Astrocyte of the cerebellum (primary cell): ENCODE results near the gene NRP1.

Source experiments
- DNase-seq: peaks from one replicate; pipeline ENCODE4 v3.0.0-alpha.2; 2011; ENCODE audit warnings: low read depth
- H3K4me3 ChIP-seq: 2 replicates; pipeline ENCODE4 v1.5.1; 2011; ENCODE audit warnings: mild to moderate bottlenecking, low read depth, low read length, moderate library complexity
- CTCF ChIP-seq: IDR thresholded peaks from 2 replicates; pipeline ENCODE4 v1.5.1; 2012; ENCODE audit warnings: low read length, low read depth, moderate library complexity, mild to moderate bottlenecking; ENCODE audit errors: missing control alignments
- in situ Hi-C: cut with HindIII; loops from 2 replicates; pipeline ENCODE4 v1.10.0; 2017; ENCODE audit warnings: low sequenced_read_pairs

The NRP1 gene

GRCh38 chr10:33235951-33236350 is 98.5 kb downstream of the NRP1 start:
- no peak for TF ChIP-seq CTCF
- in situ Hi-C loops, result no loop called here
- DNase-seq, result no peak
- H3K4me3 ChIP-seq, result no peak overlapping the region

DNA sequence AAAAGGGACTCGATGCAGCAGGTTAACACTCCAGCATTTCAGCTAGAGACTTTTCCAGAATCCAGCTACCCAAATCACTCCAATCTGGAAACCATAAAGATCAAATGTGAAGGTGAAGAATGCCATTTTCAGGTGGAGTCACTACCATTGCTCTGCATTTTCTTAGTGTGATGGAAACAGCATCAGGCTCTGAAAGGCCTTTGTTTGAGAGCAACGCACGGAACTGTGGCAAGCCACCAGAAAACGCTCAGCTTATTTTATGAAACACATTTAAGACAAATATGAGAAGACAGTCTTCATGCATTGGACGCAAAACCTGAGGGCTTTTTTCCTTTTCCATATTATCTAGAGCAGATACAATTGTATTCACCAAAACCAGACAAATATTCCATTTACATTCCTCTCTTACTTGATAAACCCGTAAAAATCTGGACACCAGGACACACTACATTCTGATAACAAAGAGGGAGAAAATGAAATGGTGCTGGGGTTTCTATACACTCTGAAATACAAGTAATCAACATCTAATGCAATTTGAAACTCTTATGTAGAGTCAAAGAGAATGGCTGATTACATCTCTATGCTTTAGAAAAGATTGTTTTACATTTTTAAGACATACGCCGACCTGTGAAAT is 99.1 kb downstream of the NRP1 start:
- H3K4me3 ChIP-seq, result no peak overlapping the region
- DNase-seq, result no peak
- TF ChIP-seq CTCF, result no peak
- in situ Hi-C loops, result no loop called here

DNA sequence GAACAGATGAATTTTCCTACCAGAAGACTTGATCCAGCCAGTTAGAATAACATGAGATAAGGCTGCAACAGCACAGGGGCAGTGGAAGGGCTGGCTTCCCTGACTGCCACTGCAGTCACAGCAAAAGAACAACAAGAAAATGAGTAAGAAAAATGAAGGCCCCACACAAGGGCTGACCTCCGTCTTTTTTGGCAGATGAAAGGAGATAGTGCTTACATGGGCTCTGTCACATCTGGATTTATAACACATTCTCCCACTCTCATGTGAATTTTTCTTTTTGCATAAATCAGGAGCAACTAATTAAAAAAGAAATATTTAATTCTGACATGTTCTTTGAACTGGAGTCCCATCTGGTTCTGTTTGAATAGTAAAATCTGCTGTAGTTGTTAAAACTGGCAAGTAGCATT is 99.6 kb downstream of the NRP1 start:
- in situ Hi-C loops, result no loop called here
- H3K4me3 ChIP-seq, result no peak overlapping the region
- TF ChIP-seq CTCF, result no peak
- no peak for DNase-seq

GRCh38 chr10:33233635-33234034 is 100.8 kb downstream of the NRP1 start:
- no peak for DNase-seq
- no peak for TF ChIP-seq CTCF
- H3K4me3 ChIP-seq, result no peak overlapping the region
- in situ Hi-C loops, result no loop called here

DNA sequence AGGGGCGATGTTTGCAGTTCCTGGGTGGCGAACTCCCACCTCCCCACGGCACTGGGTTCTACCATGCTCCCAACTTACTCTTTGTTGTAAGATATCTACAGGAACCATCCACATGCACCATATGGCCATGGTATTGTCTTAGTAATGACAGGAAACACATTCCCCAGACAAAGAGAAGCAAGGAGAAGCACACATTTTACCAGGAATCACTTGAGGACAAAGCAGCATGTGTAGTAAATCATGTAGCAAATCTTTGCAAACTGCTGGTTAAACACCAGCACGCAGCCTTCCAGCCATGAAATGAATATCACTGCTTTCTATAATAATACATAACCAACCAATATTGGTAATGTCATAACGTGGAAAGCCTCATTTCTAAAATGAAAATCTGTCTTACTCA is 101.2 kb downstream of the NRP1 start:
- no peak for TF ChIP-seq CTCF
- DNase-seq, result no peak
- in situ Hi-C loops, result no loop called here
- H3K4me3 ChIP-seq, result no peak overlapping the region

DNA sequence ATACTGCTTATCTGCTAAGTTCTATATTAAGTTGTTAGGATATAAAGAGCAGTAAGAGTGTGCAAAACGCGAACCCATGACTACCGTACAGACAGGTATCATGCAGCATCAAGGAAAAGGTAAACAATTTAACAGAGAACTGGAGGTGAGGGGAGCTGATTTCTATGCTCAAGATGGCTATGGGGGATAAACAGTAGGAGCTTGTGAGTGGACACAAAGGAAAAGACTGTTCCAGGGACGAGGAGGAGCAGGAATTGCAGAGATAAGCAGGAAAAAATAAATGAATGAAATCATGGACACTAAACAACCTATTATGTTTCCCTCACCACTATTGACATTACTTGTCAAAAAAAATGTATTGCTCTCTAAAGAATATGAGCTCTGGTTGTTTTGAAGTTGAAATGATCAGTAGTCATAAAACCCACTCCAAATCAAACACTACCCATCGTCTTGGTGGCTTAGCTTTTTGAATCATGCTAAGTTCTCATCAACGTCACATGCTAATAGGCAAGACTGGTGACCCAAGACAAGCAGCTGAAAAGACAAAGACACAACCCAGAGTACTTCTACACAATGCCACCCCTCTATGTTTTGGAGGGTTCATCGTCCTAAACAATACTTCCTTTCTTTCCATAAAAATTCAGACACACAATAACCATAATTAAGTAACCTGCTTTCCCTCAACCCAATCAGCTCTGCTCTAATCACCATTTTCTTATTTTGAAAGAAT is 102.7 kb downstream of the NRP1 start:
- H3K4me3 ChIP-seq, result no peak overlapping the region
- no peak for TF ChIP-seq CTCF
- in situ Hi-C loops, result no loop called here
- DNase-seq, result no peak

DNA sequence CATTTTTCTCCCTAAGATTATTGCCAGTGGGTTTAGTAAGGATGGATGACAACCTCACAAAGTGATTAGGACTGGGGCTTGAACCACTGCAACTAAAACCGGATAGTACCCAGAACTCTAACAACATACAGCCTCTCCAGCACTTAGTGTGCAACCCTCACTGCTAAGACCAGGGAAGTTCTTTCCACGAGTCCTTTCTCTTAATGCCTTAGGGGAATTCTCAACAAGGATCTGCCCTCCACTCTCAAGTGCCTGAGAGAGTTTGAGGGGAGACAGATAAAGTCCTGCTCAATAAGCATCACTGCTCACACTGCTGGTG is 104.6 kb downstream of the NRP1 start:
- DNase-seq, result no peak
- in situ Hi-C loops, result no loop called here
- no peak for TF ChIP-seq CTCF
- H3K4me3 ChIP-seq, result no peak overlapping the region
